GM13977 (cell line): Measurements from ENCODE around the gene TACC3.

Source experiments
- DNase-seq: peaks from one replicate; pipeline ENCODE4 v3.0.0; 2012; ENCODE audit warnings: low spot score
- CTCF ChIP-seq: IDR thresholded peaks from 2 replicates; pipeline ENCODE4 v1.5.1; 2012; ENCODE audit warnings: mild to moderate bottlenecking, control low read depth; ENCODE audit not compliant: insufficient read depth; ENCODE audit errors: extremely low read depth, missing control alignments
- in situ Hi-C: fragments of 300-500 bp; cut with MboI; formaldehyde crosslinking; loops from one replicate; pipeline ENCODE4 v1.12.0; 2022; ENCODE audit warnings: low sequenced_read_pairs, low pct_unique_long_range_greater_than_20kb, mixed read lengths, inconsistent platforms; ENCODE audit not compliant: unreplicated experiment

TACC3 gene

GRCh38 chr4:1789552-1789951, 68.2 kb downstream of the TACC3 start:
- no peak for DNase-seq
- no peak for TF ChIP-seq CTCF
- in situ Hi-C loops, result no loop called here

- DNase-seq, result no peak
- TF ChIP-seq CTCF, result no peak
- in situ Hi-C loops, result no loop called here
Measured at GRCh38 chr4:1790005-1790404, 68.7 kb downstream of the TACC3 start.

- in situ Hi-C loops, result no loop called here
- no peak for DNase-seq
Measured at GRCh38 chr4:1792158-1792831, 71.0 kb downstream of the TACC3 start.

GRCh38 chr4:1792832-1793495, 71.6 kb downstream of the TACC3 start, which contains the start of gene FGFR3:
Gene FGFR3 (plus strand): TSS chr4:1793293. CDS start chr4:1793935, 642 bp downstream.
- DNase-seq, result peak; percentile 97
- TF ChIP-seq CTCF, result no peak
- in situ Hi-C loops, result no loop called here

More at GRCh38 chr4:1792158-1792831, 71.0 kb downstream of the TACC3 start:
- no peak for TF ChIP-seq CTCF

- in situ Hi-C loops, result no loop called here
- TF ChIP-seq CTCF, result no peak
- DNase-seq, result peak; percentile 80
Measured at GRCh38 chr4:1793496-1793840, 72.1 kb downstream of the TACC3 start.

GRCh38 chr4:1793940-1794808, 72.9 kb downstream of the TACC3 start:
- DNase-seq, result peak; percentile 70
- no peak for TF ChIP-seq CTCF
- in situ Hi-C loops, result no loop called here
